HepG2 (cell line): ENCODE data around the gene ZFR. TPM values are rescaled to one million over a fixed set of nuclear protein-coding genes. Genes with fewer than 3 reads are reported as not detected.

Experiments used
- CBX2 ChIP-seq, 2 experiments: fragments of 200-600 bp in 1 of 2; sonication (generic); formaldehyde crosslinking in 1 of 2; IDR thresholded peaks; 2 replicates each; pipeline versions ENCODE4 v1.7.0 to v1.8.1; 2018 to 2022; ENCODE audit warnings: low read depth in 2 of 2, low read length in 1 of 2, mild to moderate bottlenecking in 1 of 2, missing genetic modification reagents in 1 of 2
- GATA4 ChIP-seq: sonication (generic); IDR thresholded peaks from 2 replicates; pipeline ENCODE4 v1.6.1; 2016; ENCODE audit warnings: antibody characterized with exemption, low read depth, borderline replicate concordance
- HNF4A ChIP-seq: sonication (generic); formaldehyde crosslinking; IDR thresholded peaks from 2 replicates; pipeline ENCODE4 v1.4.0; 2020; ENCODE audit warnings: missing genetic modification reagents
- HOXA7 ChIP-seq: sonication (generic); formaldehyde crosslinking; IDR thresholded peaks from 2 replicates; pipeline ENCODE4 v1.8.1; 2022; ENCODE audit warnings: mild to moderate bottlenecking, missing genetic modification reagents, moderate library complexity
- KDM2A ChIP-seq: sonication (generic); formaldehyde crosslinking; IDR thresholded peaks from 2 replicates; pipeline ENCODE4 v1.4.0; 2020; ENCODE audit warnings: low read depth, missing genetic modification reagents, borderline replicate concordance
- KDM5B ChIP-seq: sonication (generic); formaldehyde crosslinking; IDR thresholded peaks from 2 replicates; pipeline ENCODE4 v1.4.0; 2020; ENCODE audit warnings: missing genetic modification reagents, mild to moderate bottlenecking, borderline replicate concordance
- MIXL1 ChIP-seq: IDR thresholded peaks from 2 replicates; pipeline ENCODE4 v1.6.1; 2016
- MTA1 ChIP-seq: sonication (generic); formaldehyde crosslinking; IDR thresholded peaks from 2 replicates; pipeline ENCODE4 v1.4.0; 2020; ENCODE audit warnings: missing genetic modification reagents, mild to moderate bottlenecking, borderline replicate concordance
- NCOA1 ChIP-seq: sonication (generic); formaldehyde crosslinking; IDR thresholded peaks from 2 replicates; pipeline ENCODE4 v1.9.0; 2021; ENCODE audit warnings: missing genetic modification reagents
- NCOA5 ChIP-seq: sonication (generic); formaldehyde crosslinking; IDR thresholded peaks from 2 replicates; pipeline ENCODE4 v1.4.0; 2020; ENCODE audit warnings: missing genetic modification reagents
- NFE2 ChIP-seq: sonication (generic); formaldehyde crosslinking; IDR thresholded peaks from 2 replicates; pipeline ENCODE4 v1.4.0; 2020; ENCODE audit warnings: missing genetic modification reagents
- NFYB ChIP-seq: sonication (generic); formaldehyde crosslinking; IDR thresholded peaks from 2 replicates; pipeline ENCODE4 v1.4.0; 2020; ENCODE audit warnings: missing genetic modification reagents
- RARA ChIP-seq: IDR thresholded peaks from 2 replicates; pipeline ENCODE4 v1.6.1; 2016; ENCODE audit warnings: missing genetic modification reagents, missing compliant biosample characterization
- RFX5 ChIP-seq: IDR thresholded peaks from 2 replicates; pipeline ENCODE4 v1.6.1; 2011; ENCODE audit warnings: low read depth, low read length, improper control_type of control experiment
- SALL1 ChIP-seq: sonication (generic); formaldehyde crosslinking; IDR thresholded peaks from 2 replicates; pipeline ENCODE4 v1.8.0; 2022; ENCODE audit warnings: mild to moderate bottlenecking, missing genetic modification reagents
- SP2 ChIP-seq: sonication (generic); formaldehyde crosslinking; IDR thresholded peaks from 2 replicates; pipeline ENCODE4 v1.5.1; 2020; ENCODE audit warnings: mild to moderate bottlenecking, missing genetic modification reagents
- YEATS2 ChIP-seq: sonication (generic); formaldehyde crosslinking; IDR thresholded peaks from 2 replicates; pipeline ENCODE4 v1.4.0; 2020; ENCODE audit warnings: missing genetic modification reagents, borderline replicate concordance
- ZBTB38 ChIP-seq: sonication (generic); formaldehyde crosslinking; IDR thresholded peaks from 2 replicates; pipeline ENCODE4 v1.5.1; 2020; ENCODE audit warnings: mild to moderate bottlenecking, missing genetic modification reagents
- ZFAT ChIP-seq: sonication (generic); formaldehyde crosslinking; conservative IDR thresholded peaks from 2 replicates; pipeline ENCODE4 v1.8.1; 2023; ENCODE audit warnings: missing genetic modification reagents, inconsistent platforms
- ZFX ChIP-seq: sonication (generic); formaldehyde crosslinking; IDR thresholded peaks from 2 replicates; pipeline ENCODE4 v1.4.0; 2020; ENCODE audit warnings: mild to moderate bottlenecking, low read depth, missing genetic modification reagents, moderate library complexity
- ZNF331 ChIP-seq: sonication (generic); formaldehyde crosslinking; IDR thresholded peaks from 2 replicates; pipeline ENCODE4 v1.4.0; 2020; ENCODE audit warnings: missing genetic modification reagents
- ZNF431 ChIP-seq: sonication (generic); formaldehyde crosslinking; IDR thresholded peaks from 2 replicates; pipeline ENCODE4 v1.9.0; 2022; ENCODE audit warnings: missing genetic modification reagents, low read depth, mild to moderate bottlenecking, borderline replicate concordance
- ZNF747 ChIP-seq: sonication (generic); formaldehyde crosslinking; IDR thresholded peaks from 2 replicates; pipeline ENCODE4 v1.8.1; 2023; ENCODE audit warnings: missing genetic modification reagents, mild to moderate bottlenecking, borderline replicate concordance
- ZNF839 ChIP-seq: sonication (generic); formaldehyde crosslinking; IDR thresholded peaks from 2 replicates; pipeline ENCODE4 v1.4.0; 2020; ENCODE audit warnings: missing genetic modification reagents, mild to moderate bottlenecking, borderline replicate concordance
- ZNF841 ChIP-seq: sonication (generic); formaldehyde crosslinking; IDR thresholded peaks from 2 replicates; pipeline ENCODE4 v1.8.1; 2023; ENCODE audit warnings: missing genetic modification reagents, borderline replicate concordance
- ZNF883 ChIP-seq: sonication (generic); formaldehyde crosslinking; IDR thresholded peaks from 2 replicates; pipeline ENCODE4 v1.5.1; 2020; ENCODE audit warnings: mild to moderate bottlenecking, missing genetic modification reagents; ENCODE audit errors: not compliant biosample characterization
- polyA plus RNA-seq, 8 experiments: library from polyadenylated mRNA; depleted of rRNA in 3 of 8; stranded (reverse) in 7 of 8; unstranded in 1 of 8; fragments of >200 nt; fragmentation: Illumina TruSeq in 4 of 8; extraction: Trizol in 4 of 8; gene quantifications; 2 replicates each; pipeline versions ENCODE4 v1.2.1 to v1.2.3, GENCODE V29; 2011 to 2016; ENCODE audit warnings: low read depth in 4 of 8, missing spikeins in 1 of 8, mixed read lengths in 1 of 8; ENCODE audit not compliant: insufficient read depth in 1 of 8
- total RNA-seq, 5 experiments: library from RNA; depleted of rRNA; stranded (reverse); fragments of >200 nt; fragmentation: Illumina TruSeq; extraction: Trizol; gene quantifications; 2 replicates each; pipeline ENCODE4 v1.2.3, GENCODE V29; 2016; ENCODE audit warnings: low read depth in 1 of 5
- TF ChIP-seq, protein P1 (sequence below): IDR thresholded peaks from 2 replicates; pipeline ENCODE4 v1.6.1; 2012; ENCODE audit warnings: inconsistent platforms
- TF ChIP-seq, protein P2 (sequence below): sonication (generic); formaldehyde crosslinking; IDR thresholded peaks from 2 replicates; pipeline ENCODE4 v1.5.1; 2020; ENCODE audit warnings: mild to moderate bottlenecking, missing genetic modification reagents, moderate library complexity

The ZFR gene
- total and polyA plus RNA-seq, 2 of the 13 experiments (the other 11 are each of a cell fraction or from before 2014, with no cell fraction given), result 89.0 to 92.8 TPM

DNA sequence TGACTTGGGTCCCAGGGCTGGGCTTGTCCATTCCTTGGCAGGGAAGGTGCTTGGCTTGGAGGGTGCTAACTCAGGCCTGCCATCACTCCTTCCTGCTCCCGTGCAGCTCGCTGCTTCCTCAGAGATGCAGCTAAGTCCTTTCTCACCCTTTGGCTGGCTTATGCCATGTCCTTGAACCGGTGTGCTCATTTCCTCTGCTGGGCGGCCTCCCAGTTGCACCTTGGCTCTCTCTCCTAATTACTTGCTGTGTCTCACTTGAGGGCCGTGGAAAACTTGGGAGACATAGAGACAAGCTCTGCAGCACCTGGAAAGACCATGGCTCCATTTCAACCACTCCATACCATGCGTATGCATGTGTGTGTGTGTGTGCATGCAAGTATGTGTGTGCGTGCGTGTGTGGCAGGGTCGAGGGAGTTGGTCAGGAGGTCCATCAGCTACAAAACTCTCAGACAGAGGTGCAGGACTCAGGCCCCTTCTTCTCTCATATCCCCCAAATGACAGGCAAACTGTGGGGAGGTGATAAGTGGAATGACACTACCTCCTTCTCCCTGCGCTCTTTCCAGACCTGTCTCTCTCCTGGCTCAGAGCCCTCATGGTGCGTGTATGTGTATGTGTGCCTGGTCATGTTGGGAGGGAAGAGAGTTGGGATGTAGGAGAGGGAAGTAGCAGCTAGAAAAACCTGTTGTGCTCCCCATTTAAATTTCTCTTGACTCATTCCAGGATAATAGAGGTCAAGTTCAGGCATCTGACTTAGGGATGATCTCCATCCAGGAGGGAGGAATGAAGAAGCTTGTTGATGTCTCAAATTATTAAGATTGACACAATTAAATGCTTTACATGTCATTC is 114.2 kb downstream of the ZFR start (continued):
- TF ChIP-seq HOXA7 (no peak), KDM2A (CRISPR knock-in tag) (no peak), RARA (peak; percentile 74), ZNF883 (no peak), GATA4 (no peak), ZFAT (CRISPR knock-in tag) (no peak), NCOA5 (CRISPR knock-in tag) (no peak), SP2 (CRISPR knock-in tag) (no peak), HNF4A (CRISPR knock-in tag) (peak; percentile 48), ZFX (CRISPR knock-in tag) (0 out of 2 replicates have a peak, but pooled peaks have one; percentile 19), CBX2 (IDR thresholded peaks at IDR 0.05; ENCODE audit: low read depth, low read length) (no peak), CBX2 (CRISPR knock-in tag; IDR thresholded peaks at IDR 0.05; ENCODE audit: low read depth) (no peak), ZNF331 (CRISPR knock-in tag) (no peak), ZNF839 (CRISPR knock-in tag) (peak; percentile 60; the same call in 1 of the 2 replicates), RFX5 (no peak), ZNF431 (CRISPR knock-in tag) (0 out of 2 replicates have a peak, but pooled peaks have one; percentile 56), NFE2 (no peak), MTA1 (CRISPR knock-in tag) (peak; percentile 42; the same call in 1 of the 2 replicates), KDM5B (CRISPR knock-in tag) (0 out of 2 replicates have a peak, but pooled peaks have one; percentile 18), NCOA1 (CRISPR knock-in tag) (0 out of 2 replicates have a peak, but pooled peaks have one; percentile 3), NFYB (CRISPR knock-in tag) (no peak), ZNF841 (no peak), ZNF747 (no peak), ZBTB38 (peak; percentile 66), SALL1 (CRISPR knock-in tag) (peak; percentile 73; the same call in 1 of the 2 replicates), MIXL1 (CRISPR knock-in tag) (0 out of 2 replicates have a peak, but pooled peaks have one; percentile 21), YEATS2 (CRISPR knock-in tag) (no peak)
- TF ChIP-seq, protein P1, sequence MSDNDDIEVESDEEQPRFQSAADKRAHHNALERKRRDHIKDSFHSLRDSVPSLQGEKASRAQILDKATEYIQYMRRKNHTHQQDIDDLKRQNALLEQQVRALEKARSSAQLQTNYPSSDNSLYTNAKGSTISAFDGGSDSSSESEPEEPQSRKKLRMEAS, result no peak
- TF ChIP-seq, protein P2, sequence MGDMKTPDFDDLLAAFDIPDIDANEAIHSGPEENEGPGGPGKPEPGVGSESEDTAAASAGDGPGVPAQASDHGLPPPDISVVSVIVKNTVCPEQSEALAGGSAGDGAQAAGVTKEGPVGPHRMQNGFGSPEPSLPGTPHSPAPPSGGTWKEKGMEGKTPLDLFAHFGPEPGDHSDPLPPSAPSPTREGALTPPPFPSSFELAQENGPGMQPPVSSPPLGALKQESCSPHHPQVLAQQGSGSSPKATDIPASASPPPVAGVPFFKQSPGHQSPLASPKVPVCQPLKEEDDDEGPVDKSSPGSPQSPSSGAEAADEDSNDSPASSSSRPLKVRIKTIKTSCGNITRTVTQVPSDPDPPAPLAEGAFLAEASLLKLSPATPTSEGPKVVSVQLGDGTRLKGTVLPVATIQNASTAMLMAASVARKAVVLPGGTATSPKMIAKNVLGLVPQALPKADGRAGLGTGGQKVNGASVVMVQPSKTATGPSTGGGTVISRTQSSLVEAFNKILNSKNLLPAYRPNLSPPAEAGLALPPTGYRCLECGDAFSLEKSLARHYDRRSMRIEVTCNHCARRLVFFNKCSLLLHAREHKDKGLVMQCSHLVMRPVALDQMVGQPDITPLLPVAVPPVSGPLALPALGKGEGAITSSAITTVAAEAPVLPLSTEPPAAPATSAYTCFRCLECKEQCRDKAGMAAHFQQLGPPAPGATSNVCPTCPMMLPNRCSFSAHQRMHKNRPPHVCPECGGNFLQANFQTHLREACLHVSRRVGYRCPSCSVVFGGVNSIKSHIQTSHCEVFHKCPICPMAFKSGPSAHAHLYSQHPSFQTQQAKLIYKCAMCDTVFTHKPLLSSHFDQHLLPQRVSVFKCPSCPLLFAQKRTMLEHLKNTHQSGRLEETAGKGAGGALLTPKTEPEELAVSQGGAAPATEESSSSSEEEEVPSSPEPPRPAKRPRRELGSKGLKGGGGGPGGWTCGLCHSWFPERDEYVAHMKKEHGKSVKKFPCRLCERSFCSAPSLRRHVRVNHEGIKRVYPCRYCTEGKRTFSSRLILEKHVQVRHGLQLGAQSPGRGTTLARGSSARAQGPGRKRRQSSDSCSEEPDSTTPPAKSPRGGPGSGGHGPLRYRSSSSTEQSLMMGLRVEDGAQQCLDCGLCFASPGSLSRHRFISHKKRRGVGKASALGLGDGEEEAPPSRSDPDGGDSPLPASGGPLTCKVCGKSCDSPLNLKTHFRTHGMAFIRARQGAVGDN, result peak; percentile 70
